ENCODE data around the gene GRAP2. TPM values are rescaled to one million over a fixed set of nuclear protein-coding genes. Genes with fewer than 3 reads are reported as not detected.
A peak's percentile ranks its signal among the peaks of the same experiment; 100 is the strongest.
"Not testable (repeated sequence)": the region's sequence is repeated elsewhere in the genome, so short reads cannot be mapped to it uniquely, and the experiment has no call there.

The GRAP2 gene
- 10 to 100 TPM; 19.5 to 40.4 (median 26.4) TPM for total RNA-seq

- Mint-ChIP-seq H3K36me3 (ENCODE audit: insufficient read depth) (no peaks in the 10 kb centered on the region), H3K4me3 (peak within 1 kb of the TSS; percentile 92), H3K9me3 (no peaks in the 10 kb centered on the region), H3K4me1 (ENCODE audit: low read depth) (peaks cover 38% of the 10 kb centered on the region), H3K27me3 (ENCODE audit: low read depth) (no peaks in the 10 kb centered on the region)
- peak; percentile 56 for DNase-seq
- ATAC-seq, result peak; percentile 93 to 94
Observed at GRCh38 chr22:39900306-39901227, at the start of gene GRAP2. GRAP2 (plus strand) TSS chr22:39901084; CDS start chr22:39947107, 46,023 bp downstream.

GRCh38 chr22:39851606-39852315 lies 49.1 kb upstream of the GRAP2 start:
- DNase-seq, result no peak
- H3K4me1 Mint-ChIP-seq (ENCODE audit: low read depth), result peaks cover 3% of the 10 kb centered on the region
- H3K27me3 Mint-ChIP-seq (ENCODE audit: low read depth), result no peaks in the 10 kb centered on the region
- ATAC-seq, result no peak
- no peaks in the 10 kb centered on the region for H3K9me3 Mint-ChIP-seq
- H3K4me3 Mint-ChIP-seq, result no peak overlapping the region
- no peaks in the 10 kb centered on the region for H3K36me3 Mint-ChIP-seq (ENCODE audit: insufficient read depth)

- Mint-ChIP-seq H3K4me3 (no peak overlapping the region), H3K36me3 (ENCODE audit: insufficient read depth) (no peaks in the 10 kb centered on the region), H3K27me3 (ENCODE audit: low read depth) (no peaks in the 10 kb centered on the region), H3K4me1 (ENCODE audit: low read depth) (peaks cover 3% of the 10 kb centered on the region), H3K9me3 (no peaks in the 10 kb centered on the region)
- DNase-seq (no peak), ATAC-seq (no peak)
Observed at GRCh38 chr22:39852799-39853198, 48.1 kb upstream of the GRAP2 start.

- Mint-ChIP-seq H3K4me3 (no peak overlapping the region), H3K27me3 (ENCODE audit: low read depth) (no peaks in the 10 kb centered on the region), H3K36me3 (ENCODE audit: insufficient read depth) (no peaks in the 10 kb centered on the region), H3K9me3 (no peaks in the 10 kb centered on the region), H3K4me1 (ENCODE audit: low read depth) (peaks cover 20% of the 10 kb centered on the region)
- DNase-seq (no peak), ATAC-seq (no peak)
Observed at GRCh38 chr22:39856588-39856987, 44.3 kb upstream of the GRAP2 start.

GRCh38 chr22:39859903-39860588 lies 40.8 kb upstream of the GRAP2 start:
- peak; percentile 54 to 67 for ATAC-seq
- Mint-ChIP-seq H3K36me3 (ENCODE audit: insufficient read depth) (no peaks in the 10 kb centered on the region), H3K4me3 (peak overlapping the region; percentile 33), H3K27me3 (ENCODE audit: low read depth) (no peaks in the 10 kb centered on the region), H3K4me1 (ENCODE audit: low read depth) (peaks cover 17% of the 10 kb centered on the region), H3K9me3 (no peaks in the 10 kb centered on the region)
- DNase-seq, result no peak

GRCh38 chr22:39868741-39869140 lies 32.1 kb upstream of the GRAP2 start:
- peaks cover 2% of the 10 kb centered on the region for H3K36me3 Mint-ChIP-seq (ENCODE audit: insufficient read depth)
- peaks cover 10% of the 10 kb centered on the region for H3K4me1 Mint-ChIP-seq (ENCODE audit: low read depth)
- H3K4me3 Mint-ChIP-seq, result no peak overlapping the region
- ATAC-seq (no peak), DNase-seq (no peak)
- peaks cover 2% of the 10 kb centered on the region for H3K9me3 Mint-ChIP-seq
- H3K27me3 Mint-ChIP-seq (ENCODE audit: low read depth), result no peaks in the 10 kb centered on the region

- not testable (repeated sequence) for H3K36me3 Mint-ChIP-seq (ENCODE audit: insufficient read depth); ATAC-seq; H3K9me3 Mint-ChIP-seq; H3K27me3 Mint-ChIP-seq (ENCODE audit: low read depth); DNase-seq; H3K4me3 Mint-ChIP-seq
- H3K4me1 Mint-ChIP-seq (ENCODE audit: low read depth), result peaks cover 16% of the 10 kb centered on the region
Observed at GRCh38 chr22:39869797-39870196, 31.1 kb upstream of the GRAP2 start.

- H3K36me3 Mint-ChIP-seq (ENCODE audit: insufficient read depth), result peaks cover 2% of the 10 kb centered on the region
- H3K4me3 Mint-ChIP-seq, result no peak overlapping the region
- DNase-seq (no peak), ATAC-seq (no peak)
- H3K4me1 Mint-ChIP-seq (ENCODE audit: low read depth), result peaks cover 14% of the 10 kb centered on the region
- no peaks in the 10 kb centered on the region for H3K27me3 Mint-ChIP-seq (ENCODE audit: low read depth)
- peaks cover 4% of the 10 kb centered on the region for H3K9me3 Mint-ChIP-seq
Observed at GRCh38 chr22:39871008-39871798, 29.7 kb upstream of the GRAP2 start.

- DNase-seq (no peak), ATAC-seq (no peak)
- H3K9me3 Mint-ChIP-seq, result peaks cover 4% of the 10 kb centered on the region
- no peak overlapping the region for H3K4me3 Mint-ChIP-seq
- H3K36me3 Mint-ChIP-seq (ENCODE audit: insufficient read depth), result no peaks in the 10 kb centered on the region
- no peaks in the 10 kb centered on the region for H3K27me3 Mint-ChIP-seq (ENCODE audit: low read depth)
- H3K4me1 Mint-ChIP-seq (ENCODE audit: low read depth), result peaks cover 14% of the 10 kb centered on the region
Observed at GRCh38 chr22:39872548-39872947, 28.3 kb upstream of the GRAP2 start.

- ATAC-seq, result peak; percentile 89 to 92
- no peak for DNase-seq
- H3K36me3 Mint-ChIP-seq (ENCODE audit: insufficient read depth), result no peaks in the 10 kb centered on the region
- peaks cover 13% of the 10 kb centered on the region for H3K4me1 Mint-ChIP-seq (ENCODE audit: low read depth)
- no peak overlapping the region for H3K4me3 Mint-ChIP-seq
- no peaks in the 10 kb centered on the region for H3K27me3 Mint-ChIP-seq (ENCODE audit: low read depth)
- H3K9me3 Mint-ChIP-seq, result peaks cover 4% of the 10 kb centered on the region
Observed at GRCh38 chr22:39873965-39874364, 26.9 kb upstream of the GRAP2 start.

GRCh38 chr22:39875176-39875885 lies 25.6 kb upstream of the GRAP2 start:
- not testable (repeated sequence) for ATAC-seq; H3K4me3 Mint-ChIP-seq; H3K9me3 Mint-ChIP-seq; H3K27me3 Mint-ChIP-seq (ENCODE audit: low read depth); DNase-seq; H3K36me3 Mint-ChIP-seq (ENCODE audit: insufficient read depth)
- H3K4me1 Mint-ChIP-seq (ENCODE audit: low read depth), result peaks cover 14% of the 10 kb centered on the region

- H3K4me3 Mint-ChIP-seq, result no peak overlapping the region
- H3K36me3 Mint-ChIP-seq (ENCODE audit: insufficient read depth), result no peaks in the 10 kb centered on the region
- H3K4me1 Mint-ChIP-seq (ENCODE audit: low read depth), result peaks cover 14% of the 10 kb centered on the region
- no peaks in the 10 kb centered on the region for H3K27me3 Mint-ChIP-seq (ENCODE audit: low read depth)
- DNase-seq (no peak), ATAC-seq (no peak)
- peaks cover 4% of the 10 kb centered on the region for H3K9me3 Mint-ChIP-seq
Observed at GRCh38 chr22:39877079-39877845, 23.6 kb upstream of the GRAP2 start.

- Mint-ChIP-seq H3K27me3 (ENCODE audit: low read depth) (no peaks in the 10 kb centered on the region), H3K4me3 (no peak overlapping the region), H3K9me3 (no peaks in the 10 kb centered on the region), H3K4me1 (ENCODE audit: low read depth) (peaks cover 4% of the 10 kb centered on the region), H3K36me3 (ENCODE audit: insufficient read depth) (no peaks in the 10 kb centered on the region)
- DNase-seq (no peak), ATAC-seq (no peak)
Observed at GRCh38 chr22:39880722-39881121, 20.2 kb upstream of the GRAP2 start.
